CMK (cell line): ENCODE results near the gene MRPL9.

Experiments
- DNase-seq: peaks from one replicate; pipeline ENCODE4 v3.0.0-alpha.2; 2010; ENCODE audit warnings: low read depth

The MRPL9 gene

DNA sequence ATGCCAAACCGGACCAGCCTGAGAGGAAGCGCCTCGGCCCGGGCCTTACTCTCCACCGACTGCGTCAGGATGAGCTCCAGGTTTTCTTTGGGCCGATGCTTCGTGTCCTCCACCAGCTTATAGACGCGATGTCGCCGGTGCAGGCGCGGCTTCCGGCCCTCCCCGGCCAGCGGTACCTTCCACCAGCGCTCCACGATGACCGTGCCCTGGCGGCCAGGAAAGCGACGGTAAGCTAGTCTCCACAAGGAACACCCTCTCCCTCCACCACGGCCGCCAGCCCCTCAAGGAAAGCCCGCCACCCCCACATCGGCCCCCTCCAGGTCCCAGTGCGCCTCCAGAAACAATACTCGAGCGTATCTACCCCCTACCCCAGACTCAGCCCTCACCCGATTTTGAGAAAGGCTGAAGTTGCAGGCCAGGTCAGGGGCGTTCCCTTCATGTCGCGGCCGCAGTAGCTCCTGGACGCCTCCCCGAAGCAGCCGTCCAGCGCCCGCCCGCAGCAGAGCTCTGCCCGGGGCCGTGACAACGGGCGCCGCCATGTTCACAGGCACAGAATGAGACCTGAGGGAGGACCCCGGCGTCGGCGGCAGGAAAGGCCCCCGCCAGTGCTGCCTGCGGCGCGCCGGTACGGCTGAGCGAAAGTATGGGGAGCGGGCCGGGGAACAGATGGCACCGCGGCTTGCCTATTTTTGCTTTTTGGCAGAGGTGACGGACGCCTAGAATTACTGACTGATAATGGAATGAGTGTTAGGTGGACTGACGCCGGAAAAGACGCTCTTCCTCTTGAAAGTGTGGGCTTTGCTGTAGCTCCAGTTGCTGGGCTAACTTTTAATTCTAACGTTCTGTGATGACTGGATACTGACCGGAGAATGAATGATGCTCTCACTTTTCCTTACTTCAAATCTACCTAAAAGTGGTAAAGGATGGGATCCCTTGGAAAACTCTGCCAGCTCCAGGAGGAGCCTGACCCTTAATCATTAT lies at the start of gene MRPL9:
Gene MRPL9, minus strand, starts transcription at position 556 of the 981 bp plus-strand sequence. Its CDS starts 17 bp downstream, at position 539.
- DNase-seq: no peak

DNA sequence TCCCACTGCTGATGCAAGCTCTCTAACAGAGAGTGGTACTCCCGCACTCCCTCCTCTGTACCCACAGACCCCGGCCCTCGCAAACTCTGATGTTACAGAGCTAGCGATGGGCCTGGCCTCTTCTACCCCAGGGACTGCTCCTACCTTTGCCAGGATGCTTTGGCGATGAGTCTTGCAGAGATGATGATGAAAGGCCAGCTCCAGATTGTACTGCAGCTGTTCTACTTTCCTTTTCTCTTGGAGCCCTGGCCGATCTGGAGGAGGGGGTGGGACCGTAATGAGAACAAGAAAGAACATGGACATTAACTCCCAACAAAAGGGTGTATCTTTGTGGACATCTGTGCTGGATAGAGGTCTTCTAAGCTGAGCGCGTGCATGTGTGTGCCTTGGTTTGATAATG lies 47.9 kb upstream of the MRPL9 start:
- DNase-seq: no peak

DNA sequence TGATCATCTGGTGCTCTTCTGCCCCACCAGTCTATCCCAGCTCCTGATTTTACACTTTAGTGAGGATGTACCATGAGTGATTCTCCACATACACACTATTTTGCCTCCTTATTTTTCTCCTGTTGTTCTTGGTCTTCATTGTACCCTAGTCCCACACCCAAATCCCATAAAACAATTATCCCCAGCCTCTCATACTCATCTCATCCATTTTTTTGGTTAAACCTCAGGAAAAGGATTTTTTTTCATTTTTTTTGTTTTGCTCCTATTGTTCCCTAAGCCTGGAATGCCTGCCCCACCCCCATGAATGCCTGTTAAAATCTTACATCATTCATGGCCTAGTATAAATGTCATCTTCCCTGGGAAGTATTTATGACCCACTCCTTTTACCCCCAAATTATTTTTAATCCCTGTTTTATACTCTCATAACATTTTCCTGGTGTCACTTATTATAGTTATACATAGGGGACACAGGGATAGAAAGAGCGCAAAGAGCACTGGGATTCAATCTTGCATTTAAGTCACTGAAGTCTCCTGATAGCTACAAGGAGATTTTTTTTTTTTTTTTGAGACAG lies 46.8 kb upstream of the MRPL9 start:
- DNase-seq: no peak

DNA sequence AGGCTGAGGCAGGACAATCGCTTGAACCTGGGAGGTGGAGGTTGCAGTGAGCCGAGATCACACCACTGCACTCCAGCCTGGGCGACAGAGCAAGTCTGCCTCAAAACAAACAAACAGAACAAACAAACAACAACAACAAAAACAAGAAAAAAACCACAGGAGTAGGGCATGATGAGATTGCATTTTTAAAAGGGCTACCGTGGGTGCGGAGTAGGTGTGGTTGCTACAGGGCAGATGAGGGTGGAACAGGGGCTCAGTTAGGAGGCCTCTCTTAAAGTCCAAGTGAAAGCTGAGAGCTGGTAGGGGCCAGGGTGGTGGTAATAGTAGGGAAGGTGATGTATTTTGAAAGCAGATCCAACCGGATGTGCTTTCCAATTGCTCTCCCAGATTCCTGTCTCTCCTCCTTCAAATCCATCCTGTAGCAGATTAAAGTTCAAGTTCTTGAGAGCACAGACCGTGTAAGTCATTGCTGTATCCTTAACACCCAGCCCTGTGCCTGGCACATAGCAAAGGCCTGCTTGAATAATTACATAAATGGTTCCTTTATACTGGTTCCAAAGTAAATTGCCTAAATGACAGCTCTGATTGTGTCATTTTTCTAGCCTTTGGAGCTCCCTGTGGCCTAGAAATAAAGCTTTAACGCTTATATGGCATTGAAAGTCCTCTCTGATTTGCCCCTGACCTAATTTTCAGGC lies 46.1 kb upstream of the MRPL9 start:
- DNase-seq: no peak

DNA sequence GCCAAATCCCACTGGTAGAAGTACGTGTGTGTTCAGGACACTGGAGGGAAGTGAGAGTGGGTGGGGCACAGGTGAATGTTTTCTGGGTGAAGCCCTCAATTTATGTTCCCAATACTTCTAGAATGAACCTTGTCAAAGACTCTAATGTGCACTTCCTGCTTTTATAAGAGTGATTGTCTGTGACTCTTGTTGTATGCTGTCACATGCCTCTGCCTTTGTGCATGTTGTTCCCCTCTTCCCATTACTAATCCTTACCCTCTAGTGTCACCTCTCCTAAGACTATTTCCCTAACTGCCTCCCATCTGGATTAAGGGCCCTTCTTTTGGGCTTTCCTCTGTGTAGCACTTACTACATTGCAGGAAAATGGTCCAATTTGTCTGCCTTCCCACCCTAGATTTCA lies 44.5 kb upstream of the MRPL9 start:
- no peak for DNase-seq

DNA sequence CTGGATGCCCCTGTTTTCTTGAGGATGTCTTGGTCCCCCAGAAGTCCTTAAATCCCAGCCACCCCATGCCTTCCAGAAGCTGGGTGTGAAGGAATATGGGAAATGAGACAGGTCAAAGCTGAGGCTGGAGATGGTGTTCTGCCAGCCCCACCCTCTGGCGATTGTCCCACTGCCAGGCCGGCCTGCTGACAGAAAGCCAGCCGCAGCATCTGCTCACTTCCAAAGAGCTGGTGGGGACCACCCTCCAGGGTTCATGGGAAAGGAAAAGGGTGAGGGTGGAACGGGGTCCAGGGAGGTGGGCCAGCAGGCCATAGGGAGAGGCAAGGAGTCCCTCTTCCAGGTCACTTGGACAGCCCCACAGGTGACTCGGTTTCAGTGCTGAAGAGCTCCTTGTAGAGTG lies 43.8 kb upstream of the MRPL9 start:
- DNase-seq: no peak

DNA sequence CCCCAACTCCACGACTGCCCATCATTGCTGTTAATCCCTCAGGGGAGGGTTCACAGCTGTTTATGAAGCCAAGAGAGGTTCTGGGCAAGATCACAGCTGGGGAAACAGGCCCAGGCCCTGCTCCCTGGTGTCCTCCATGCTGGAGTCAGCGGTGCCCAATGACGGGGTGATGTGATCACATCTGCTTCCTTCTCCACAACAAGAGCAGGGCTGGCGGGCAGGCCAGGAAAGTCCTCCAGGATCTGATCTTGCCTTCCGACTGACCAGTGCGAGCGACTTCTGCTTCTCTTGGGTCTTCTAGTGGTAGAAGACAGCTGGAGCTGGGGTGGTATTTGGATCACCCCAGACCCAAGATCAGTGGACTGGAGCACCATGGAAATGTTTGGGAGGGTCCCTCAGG lies 42.9 kb upstream of the MRPL9 start:
- no peak for DNase-seq

DNA sequence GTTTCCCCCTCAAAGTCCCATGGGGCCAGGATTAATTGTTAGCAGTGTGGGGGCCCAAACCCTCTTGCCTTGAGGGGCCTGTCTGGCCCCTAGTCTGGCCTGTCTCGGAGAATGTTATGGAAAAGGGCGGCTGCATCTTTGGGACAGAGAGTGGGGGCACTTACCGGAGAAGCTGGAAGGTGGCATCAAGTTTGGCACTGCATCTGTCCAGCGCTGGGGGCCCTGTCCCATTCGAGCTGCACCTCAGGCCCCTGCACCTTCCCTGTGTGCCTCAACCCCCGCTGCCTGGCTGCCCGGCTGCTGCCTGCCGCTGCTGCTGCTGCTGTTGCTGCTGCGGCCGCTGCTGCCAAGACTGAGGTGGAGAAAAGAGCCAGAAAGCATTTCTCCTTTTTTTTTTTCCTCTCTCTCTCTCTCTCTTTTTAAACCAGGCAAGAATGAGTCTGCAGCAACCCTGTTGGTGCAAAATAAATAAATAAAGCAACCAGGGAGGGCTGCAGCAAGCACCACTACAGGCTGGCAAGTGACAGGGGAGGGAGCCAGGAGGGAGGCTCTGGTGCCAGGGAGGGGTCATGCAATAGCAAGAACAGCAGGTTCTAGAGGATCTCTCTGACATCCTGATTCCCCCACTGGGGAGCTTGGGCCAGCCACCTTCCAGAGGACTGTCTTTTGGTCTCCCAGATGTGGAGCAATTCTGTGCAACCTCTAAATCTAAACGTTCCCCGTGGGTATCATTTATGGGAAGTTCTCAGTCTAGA lies 41.9 kb upstream of the MRPL9 start, which contains the start of gene LINGO4:
Gene LINGO4, minus strand, starts transcription at position 354 of the 755 bp plus-strand sequence. CDS start 2,715 bp downstream, outside the sequence.
- no peak for DNase-seq

DNA sequence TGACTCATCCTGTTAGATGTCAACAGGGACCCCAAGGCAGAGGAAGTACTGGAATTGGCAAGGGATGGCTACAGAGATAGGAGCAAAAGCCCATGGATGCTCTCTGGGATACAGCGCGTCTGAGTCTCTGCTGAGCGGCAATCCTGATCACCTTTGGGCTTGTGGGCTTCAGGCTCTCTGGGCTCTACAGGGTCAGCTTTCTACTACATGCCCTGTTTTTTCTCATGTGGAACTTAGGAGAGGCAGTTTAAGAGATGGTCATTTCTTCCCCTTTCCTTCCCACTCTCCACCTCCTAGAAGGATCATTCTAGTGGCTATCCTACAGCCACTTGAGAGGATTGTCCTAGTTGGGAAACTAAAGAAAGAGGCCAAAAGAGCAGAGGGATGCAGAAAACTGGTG lies 40.6 kb upstream of the MRPL9 start:
- no peak for DNase-seq

DNA sequence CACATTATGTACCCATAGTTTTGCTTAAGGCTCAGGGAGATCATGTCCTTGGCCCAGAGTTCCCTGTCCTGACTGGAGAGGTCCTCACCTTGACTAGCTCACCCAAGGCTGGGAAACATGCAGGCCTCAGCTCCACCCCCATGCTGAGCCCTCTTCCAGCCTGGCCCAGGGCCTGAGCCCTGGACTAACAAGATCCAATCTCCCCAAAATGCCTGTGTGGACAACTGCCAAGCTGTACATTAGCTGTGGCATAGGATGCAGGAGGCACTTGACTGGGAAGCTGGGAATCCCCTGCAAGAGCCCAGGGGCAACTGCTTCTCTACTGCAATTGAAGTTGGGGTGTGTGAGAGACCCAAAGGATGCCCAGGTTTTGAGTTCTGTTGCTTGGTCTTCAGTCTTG lies 39.9 kb upstream of the MRPL9 start:
- no peak for DNase-seq

DNA sequence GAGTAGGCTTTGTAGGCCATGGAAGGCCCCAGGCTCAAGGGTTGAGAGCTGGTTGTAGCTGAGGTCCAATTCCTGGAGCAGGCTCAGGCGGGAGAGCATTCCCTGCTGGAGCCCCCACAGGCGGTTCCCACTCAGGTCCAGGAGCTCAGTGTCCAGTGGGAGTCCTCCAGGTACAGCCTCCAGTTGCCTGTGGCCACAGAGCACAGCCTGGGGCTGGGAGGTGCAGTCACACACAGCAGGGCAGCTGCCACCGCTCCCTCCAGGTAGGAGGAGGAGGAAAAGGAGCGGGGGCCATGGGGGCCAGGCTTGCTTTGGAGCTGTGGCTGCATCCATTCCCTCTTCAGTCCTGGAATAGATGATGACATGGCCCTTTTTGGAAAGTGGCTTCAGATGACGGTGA lies 39.1 kb upstream of the MRPL9 start:
- DNase-seq: no peak

DNA sequence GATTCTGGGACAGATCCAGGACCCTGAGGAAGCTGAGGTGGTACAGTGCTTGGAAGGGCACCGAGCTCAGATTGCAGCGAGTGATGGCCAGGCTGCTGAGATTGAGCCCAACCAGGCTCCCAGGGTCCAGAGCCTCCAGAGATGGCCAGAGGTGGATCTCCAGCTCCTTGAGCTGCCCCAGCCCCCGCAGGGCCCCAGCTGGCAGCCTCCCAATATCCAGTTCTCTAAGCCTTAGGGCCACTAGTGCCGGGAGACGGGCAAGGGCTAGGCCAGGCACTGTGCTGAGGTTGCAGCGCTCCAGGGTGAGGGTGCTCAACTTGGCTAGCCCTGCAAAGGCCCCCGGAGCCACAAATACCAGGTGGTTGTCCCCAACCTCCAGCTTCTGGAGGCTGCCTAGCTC lies 38.5 kb upstream of the MRPL9 start:
- DNase-seq: no peak

DNA sequence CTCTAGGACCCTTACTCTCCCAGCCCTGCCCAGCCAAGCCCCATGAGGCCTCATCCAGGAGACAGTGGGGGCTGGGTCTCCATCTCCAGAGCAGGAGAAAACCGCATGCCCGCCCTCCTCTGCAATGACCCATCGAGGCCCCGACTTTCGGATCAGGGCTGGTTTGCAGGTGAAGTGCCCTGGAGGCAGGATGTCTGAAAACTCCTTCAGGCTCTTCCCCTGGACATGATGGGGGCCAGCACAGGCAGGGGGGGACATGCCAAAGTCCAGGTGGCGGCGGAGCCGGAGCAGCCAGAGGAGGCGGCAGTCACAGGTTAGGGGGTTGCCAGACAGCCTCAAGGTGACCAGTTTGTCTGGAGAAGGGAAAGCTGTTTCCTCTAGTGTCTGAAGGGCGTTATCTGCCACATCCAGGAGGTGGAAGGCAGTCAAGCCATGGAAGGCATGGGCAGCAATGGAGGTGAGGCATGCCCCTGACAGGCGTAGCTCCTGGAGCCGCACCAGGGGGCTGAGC lies 38.1 kb upstream of the MRPL9 start:
- no peak for DNase-seq

DNA sequence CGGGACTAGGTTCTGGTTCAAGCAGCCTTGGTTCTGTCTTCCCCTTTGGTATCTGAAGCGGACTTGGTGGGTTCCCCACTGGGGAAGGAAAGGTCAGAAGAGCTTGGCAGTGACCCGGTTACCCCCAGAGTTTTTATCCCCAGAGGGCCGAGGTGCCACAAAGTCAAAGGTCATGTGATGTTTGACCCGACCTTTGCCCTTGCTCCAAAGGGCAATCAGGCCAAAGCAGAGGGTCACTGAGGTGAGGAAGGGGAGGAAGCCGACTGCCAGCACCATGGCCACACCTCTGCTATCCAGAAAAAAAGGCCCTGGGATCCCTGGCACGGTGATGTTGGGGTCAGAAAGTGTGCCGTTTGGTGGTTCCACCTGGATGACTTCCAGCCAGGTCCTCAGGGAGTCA lies 37.5 kb upstream of the MRPL9 start:
- no peak for DNase-seq

DNA sequence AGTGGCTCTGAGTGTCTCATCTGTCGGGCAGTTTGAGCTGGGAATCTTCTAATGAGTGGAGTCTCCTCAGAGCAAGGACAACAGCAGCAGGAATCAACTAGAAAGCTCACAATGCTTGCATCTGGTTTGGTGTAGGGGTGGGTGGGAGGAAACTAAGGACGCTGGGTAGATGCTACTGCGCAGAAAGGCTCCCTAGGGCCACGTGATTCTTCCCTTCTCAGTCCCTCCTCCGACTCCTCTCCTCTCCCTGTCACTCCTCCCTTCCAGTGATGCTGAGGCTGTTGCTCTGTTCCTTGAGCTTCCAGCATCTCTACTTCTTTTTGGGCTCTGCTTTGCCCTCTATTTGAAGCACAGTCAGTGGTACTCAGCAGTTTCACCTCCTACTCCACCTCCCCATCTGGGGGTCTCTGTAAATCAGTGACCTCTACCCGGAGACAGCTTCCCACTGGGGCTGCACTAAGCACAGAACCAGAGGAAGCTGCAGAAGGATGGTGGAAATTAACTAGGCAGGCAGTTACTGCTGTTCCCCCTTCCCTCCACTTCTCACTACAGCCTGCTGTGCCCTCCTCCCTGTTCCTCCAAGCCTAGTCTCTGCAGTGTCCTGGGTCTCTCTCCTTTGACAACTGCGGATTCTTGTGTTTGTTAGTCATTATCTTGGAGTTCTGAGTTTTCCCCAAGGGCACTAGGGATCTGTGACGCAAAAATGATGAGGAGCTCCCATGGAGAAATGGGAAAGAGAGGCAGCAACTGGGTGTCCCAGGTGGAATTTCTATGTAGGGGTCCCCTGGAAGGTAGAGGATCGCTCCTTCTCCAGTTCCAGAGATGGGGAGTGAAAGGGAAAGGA lies 36.1 kb upstream of the MRPL9 start:
- DNase-seq: no peak

DNA sequence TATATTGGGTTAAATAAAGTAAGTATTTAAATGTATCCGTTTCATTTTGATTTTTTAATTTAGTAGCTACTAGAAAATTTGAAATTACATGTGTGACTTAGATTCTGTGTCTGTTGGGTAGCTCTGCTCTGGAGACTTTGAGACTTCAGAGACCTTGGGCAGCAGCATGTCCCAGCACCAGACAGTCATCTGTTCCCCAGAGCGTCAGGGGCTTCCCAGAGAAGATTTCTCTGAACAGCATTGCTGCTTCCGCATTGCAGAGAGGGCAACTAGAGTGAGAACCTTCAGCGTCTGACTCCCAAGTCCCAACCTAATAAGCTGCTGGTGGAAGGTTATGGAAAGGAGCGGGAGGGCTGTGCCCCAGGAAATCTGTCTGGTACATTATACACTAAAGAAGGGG lies 35.3 kb upstream of the MRPL9 start:
- no peak for DNase-seq

DNA sequence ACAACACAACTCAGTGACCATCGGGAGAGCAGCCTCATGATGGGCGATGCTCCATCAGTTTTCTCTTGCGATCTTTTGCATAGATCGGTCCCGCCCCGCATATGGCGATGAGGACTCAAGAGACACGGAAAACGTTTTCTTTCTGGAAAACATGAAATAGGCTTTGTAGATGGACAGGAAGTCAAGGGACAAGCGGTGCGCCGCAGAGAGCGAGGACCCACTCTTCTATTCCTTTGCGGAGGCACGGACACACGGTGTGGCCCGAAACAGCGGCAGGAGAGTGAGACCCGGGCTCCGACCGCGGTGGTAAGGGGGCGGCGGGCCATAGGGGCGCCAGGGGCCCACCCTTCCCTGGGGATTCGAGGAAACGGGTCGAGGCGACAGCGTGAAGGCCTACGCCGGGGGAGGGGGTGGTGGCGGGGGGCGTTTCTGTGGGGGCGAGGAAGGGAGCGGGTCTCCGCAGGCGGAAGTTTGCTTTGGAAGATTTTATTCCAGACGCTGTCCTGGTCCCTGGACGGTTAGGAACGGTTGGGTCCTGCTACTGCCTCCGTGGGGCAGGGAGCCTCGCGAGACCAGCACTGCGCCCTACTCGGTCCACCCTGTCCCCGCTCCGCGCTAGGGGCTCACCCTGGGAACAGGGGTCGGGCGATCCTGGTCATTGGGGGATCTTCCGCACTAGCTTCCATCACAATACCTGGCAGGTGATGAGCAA lies 27.8 kb upstream of the MRPL9 start:
- DNase-seq: peak; percentile 38

DNA sequence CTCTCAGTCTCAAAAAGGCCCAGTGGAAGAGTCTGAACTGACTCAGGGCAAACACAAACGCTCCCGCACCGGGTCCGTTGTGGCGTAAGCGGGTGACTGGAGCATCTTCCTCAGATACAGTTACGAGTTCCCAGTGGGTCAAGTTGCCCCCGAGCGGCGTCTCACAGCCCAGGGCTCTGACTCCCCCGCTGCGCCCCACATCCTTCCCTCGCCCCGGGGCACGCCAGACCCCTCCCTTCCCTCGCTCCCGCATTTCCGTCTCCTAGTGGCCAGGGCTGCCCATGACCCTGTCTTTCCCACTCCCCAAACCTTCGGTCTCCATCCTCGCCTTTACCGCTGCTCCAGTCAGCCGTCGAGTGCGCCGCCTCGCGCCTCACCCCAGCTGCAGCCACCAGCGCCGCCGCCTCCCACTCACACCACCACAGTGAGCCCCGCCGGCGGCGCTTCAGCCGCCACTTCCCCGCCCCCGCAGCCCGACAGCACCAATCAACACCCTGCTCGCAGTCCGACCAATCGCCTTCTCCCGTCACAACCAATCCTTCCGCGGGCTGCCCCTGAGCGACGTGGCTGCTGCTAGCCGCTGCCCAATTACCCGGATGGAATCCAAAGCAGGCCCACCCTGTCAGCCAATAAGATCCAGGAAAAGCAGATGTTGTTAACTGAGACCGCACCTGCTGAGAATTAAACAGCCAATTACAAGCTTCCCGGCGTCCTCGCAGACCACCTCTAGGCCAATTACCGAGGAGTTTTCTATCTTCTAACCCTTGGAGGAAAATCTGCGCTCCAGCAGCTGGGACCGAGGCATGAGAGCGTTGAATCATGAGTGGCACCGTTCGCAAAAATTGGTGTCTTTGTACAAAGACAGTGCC lies 27.0 kb upstream of the MRPL9 start, which contains the start of gene TDRKH:
Gene TDRKH, minus strand, starts transcription at position 430 of the 869 bp plus-strand sequence. CDS start 7,478 bp downstream, outside the sequence.
- peak; percentile 96 for DNase-seq

DNA sequence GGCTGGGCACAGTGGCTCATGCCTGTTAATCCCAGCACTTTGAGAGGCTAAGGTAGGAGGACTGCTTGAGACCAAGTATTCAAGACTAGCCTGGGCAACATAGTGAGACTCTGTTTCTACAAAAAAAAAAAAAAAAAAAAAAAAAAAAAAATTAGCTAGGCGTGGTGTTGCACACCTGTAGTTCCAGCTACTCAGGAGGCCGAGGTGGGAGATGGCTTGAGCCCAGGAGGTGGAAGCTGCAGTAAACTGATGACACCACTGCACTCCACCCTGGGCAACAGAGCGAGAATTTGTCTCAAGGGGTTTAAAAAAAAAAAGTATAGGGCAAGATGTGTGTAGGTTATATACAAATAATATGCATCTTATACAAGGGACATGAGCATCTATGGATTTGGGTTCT lies 24.4 kb upstream of the MRPL9 start:
- DNase-seq: no peak
